ENCODE measurements around the gene NPC1.

Gene NPC1

DNA sequence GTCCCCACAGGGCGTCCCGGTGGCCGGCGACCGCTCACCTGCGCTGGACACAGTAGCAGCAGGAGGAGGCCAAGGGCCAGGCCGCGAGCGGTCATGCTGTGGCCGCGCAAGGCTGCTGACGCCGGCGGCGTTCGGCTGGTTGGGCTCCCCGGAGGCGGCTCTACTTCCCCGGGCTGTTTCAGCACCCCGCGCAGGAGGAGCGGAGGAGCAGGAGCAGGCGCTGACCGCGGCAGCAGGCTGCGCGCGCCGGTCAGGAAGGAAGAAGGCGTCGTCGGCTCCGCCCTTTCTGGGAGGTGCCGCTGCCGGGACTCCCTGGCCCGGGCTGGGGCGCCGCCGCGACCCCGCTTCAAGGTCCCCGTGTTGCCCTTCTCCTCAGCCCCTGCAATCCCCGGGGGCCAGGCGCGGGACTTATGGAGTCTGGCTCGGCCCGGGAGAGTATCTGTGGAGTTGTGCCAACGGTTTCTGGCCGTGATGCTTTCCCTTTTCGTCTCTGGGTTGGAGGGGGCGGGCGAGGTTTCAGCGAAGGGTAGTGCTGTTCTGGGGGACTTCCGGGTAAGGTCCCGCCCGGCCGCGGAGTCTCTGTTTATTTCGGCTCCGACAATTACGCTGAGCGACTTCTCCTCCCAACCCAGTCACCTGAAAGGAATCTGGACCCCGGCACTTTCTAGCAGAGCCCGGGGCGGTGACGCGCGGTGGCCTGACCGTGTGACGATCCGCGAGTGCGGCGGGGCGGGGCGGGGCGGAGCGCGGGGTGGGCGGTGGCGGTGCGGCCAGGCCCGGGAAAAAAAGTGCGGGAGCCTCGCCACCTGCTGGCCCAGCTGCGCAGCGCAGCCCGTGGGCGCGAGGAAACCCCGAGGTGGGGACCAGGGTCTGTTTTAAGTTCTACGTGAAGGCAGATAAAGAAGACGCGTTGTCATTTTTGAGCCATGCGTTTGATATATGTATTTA is at the start of gene NPC1:
TSS of gene NPC1 (minus strand) at position 258 of the 948 bp plus-strand sequence. CDS start at position 95, 163 bp downstream.
- H3K9me3 ChIP-seq (ENCODE audit: insufficient read depth, low read depth, low read length): no peaks in the 10 kb centered on the region
- peaks cover 6% of the 10 kb centered on the region; the same call in 1 of the 2 replicates for H3K4me1 ChIP-seq (ENCODE audit: insufficient read depth, low read length)
- H3K4me3 ChIP-seq (ENCODE audit: low read length): peak within 1 kb of the TSS; percentile 97
- no peaks in the 10 kb centered on the region for H3K36me3 ChIP-seq (ENCODE audit: insufficient read depth, low read depth, low read length)
- H3K27ac ChIP-seq (ENCODE audit: low read length): peak within 1 kb of the TSS; percentile 99
- H3K9ac ChIP-seq (ENCODE audit: low read depth, low read length): peak within 1 kb of the TSS; percentile 97
- peaks cover 9% of the 10 kb centered on the region; the same call in 1 of the 2 replicates for H3K27me3 ChIP-seq (ENCODE audit: insufficient read depth, low read length)

DNA sequence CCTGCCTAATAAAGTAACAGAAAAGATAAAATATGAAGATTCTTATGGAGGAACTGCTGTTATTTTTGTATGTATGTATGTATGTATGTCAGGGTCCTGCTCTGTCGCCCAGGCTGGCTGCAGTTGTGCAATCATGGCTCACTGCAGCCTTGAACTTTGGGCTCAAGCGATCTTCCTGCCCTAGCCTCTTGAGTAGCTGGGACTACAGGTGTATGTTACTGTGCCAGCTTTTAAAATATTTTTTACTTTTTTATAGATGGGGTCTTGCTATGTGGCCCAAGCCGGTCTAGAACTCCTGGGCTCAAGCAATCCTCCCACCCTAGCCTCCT is 49.7 kb upstream of the NPC1 start:
- no peaks in the 10 kb centered on the region for H3K36me3 ChIP-seq (ENCODE audit: insufficient read depth, low read depth, low read length)
- peaks cover 5% of the 10 kb centered on the region; the same call in 1 of the 2 replicates for H3K4me1 ChIP-seq (ENCODE audit: insufficient read depth, low read length)
- no peak overlapping the region for H3K27ac ChIP-seq (ENCODE audit: low read length)
- H3K27me3 ChIP-seq (ENCODE audit: insufficient read depth, low read length): no peaks in the 10 kb centered on the region
- no peak overlapping the region for H3K9ac ChIP-seq (ENCODE audit: low read depth, low read length)
- H3K9me3 ChIP-seq (ENCODE audit: insufficient read depth, low read depth, low read length): no peaks in the 10 kb centered on the region
- no peak overlapping the region for H3K4me3 ChIP-seq (ENCODE audit: low read length)

DNA sequence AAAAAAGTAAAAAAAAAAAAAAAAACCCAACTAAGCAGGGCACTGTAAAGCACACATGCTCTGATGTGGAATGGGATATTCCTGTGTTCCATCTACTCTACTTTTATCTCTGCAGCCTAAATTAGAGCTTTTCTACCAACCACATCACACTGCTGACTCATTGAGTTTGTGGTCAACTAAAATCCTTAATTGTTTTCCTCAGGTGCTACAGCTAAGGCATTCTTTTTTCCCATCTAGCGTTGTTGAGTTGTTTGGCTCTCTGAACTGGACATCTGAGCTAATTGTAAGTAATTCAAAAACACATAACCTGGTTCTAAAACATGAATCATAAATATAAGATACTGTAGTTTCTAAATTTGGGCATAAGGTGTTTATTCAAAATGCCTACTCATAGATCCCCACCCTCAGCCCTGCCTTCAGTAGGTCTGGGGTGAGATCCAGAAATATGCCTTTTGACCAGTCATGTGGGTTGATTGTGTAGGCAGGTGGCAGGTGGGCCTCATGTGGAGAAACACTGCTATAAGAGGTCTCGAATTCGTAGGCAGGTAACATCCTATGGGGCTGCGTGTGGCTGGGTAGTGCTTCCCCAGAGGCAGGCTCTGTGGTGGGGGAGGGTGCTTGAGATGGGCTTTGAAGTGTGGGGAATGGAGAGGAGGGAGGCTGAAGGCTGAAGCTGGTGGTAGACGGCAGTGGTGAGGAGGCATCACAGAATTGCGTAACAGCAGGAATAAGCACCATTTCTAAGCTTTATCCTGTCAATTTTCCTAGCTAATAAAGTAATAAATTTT is 49.2 kb upstream of the NPC1 start:
- Histone ChIP-seq H3K4me1 (ENCODE audit: insufficient read depth, low read length) (peaks cover 5% of the 10 kb centered on the region; the same call in 1 of the 2 replicates), H3K36me3 (ENCODE audit: insufficient read depth, low read depth, low read length) (no peaks in the 10 kb centered on the region), H3K27me3 (ENCODE audit: insufficient read depth, low read length) (no peaks in the 10 kb centered on the region), H3K4me3 (ENCODE audit: low read length) (no peak overlapping the region), H3K9me3 (ENCODE audit: insufficient read depth, low read depth, low read length) (no peaks in the 10 kb centered on the region), H3K27ac (ENCODE audit: low read length) (no peak overlapping the region), H3K9ac (ENCODE audit: low read depth, low read length) (no peak overlapping the region)

DNA sequence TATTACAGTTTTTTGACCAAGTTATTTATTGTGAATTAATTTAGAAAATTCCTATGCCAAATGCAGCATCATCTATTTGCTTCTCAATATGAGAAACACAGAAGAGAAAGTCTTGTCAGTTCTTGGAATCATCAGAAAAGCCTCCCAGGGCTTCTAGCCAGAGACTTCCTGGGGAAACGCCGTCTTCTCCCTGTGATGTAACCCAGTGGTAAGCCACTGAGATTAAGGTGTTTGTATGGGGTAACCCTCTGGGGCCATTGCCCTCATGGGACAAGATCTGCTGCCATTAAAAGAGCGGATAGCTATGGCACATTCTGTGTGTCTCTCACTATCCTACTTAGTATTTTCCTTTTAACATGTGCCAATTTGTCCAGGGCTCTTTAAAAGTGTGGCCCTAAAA is 48.4 kb upstream of the NPC1 start:
- peaks cover 5% of the 10 kb centered on the region; the same call in 1 of the 2 replicates for H3K4me1 ChIP-seq (ENCODE audit: insufficient read depth, low read length)

DNA sequence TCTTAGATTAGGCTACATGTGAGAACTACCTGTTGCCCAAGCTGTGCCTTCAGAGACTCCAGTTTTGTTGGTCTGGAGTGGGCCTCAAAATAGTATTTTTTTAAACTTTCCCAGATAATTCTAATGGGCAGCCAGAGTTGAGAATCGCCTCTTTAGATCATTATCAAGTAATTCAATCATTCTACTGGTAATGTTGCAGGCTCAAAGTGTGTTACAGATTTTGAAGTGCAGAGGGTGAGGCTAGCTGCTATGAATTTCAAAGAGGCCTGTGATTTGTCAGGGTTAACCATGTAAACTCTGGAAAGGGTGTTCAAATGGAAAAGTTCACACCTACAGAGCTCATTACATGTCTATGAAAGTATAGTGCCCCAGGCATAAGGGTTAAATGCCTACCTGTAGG is 46.3 kb upstream of the NPC1 start:
- Histone ChIP-seq H3K27ac (ENCODE audit: low read length) (no peak overlapping the region), H3K27me3 (ENCODE audit: insufficient read depth, low read length) (no peaks in the 10 kb centered on the region), H3K9me3 (ENCODE audit: insufficient read depth, low read depth, low read length) (no peaks in the 10 kb centered on the region), H3K9ac (ENCODE audit: low read depth, low read length) (no peak overlapping the region), H3K36me3 (ENCODE audit: insufficient read depth, low read depth, low read length) (no peaks in the 10 kb centered on the region), H3K4me3 (ENCODE audit: low read length) (no peak overlapping the region), H3K4me1 (ENCODE audit: insufficient read depth, low read length) (peaks cover 5% of the 10 kb centered on the region; the same call in 1 of the 2 replicates)

More for the DNA sequence above, 48.4 kb upstream of the NPC1 start:
- H3K27ac ChIP-seq (ENCODE audit: low read length): no peak overlapping the region
- no peak overlapping the region for H3K4me3 ChIP-seq (ENCODE audit: low read length)
- H3K9me3 ChIP-seq (ENCODE audit: insufficient read depth, low read depth, low read length): no peaks in the 10 kb centered on the region
- no peak overlapping the region for H3K9ac ChIP-seq (ENCODE audit: low read depth, low read length)
- H3K27me3 ChIP-seq (ENCODE audit: insufficient read depth, low read length): no peaks in the 10 kb centered on the region
- H3K36me3 ChIP-seq (ENCODE audit: insufficient read depth, low read depth, low read length): no peaks in the 10 kb centered on the region

DNA sequence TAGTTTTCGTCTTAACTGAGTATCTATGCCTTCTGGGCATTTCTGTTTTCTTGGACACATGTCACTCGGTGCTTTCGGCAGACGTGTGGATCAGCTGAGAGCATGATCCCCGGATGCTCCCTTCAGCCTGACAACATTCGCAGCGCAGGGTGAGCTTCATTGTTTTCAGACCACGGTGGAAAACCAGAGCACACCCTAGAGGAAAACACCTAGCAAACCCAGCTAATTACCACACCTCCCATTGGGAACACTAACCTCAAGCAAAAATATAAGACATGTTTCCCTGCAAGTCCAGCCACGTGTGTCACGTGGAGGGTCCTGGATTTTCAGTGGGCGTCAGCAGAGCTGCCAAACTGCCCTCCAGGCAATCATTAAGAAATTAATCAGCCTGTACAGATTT is 45.4 kb upstream of the NPC1 start:
- no peak overlapping the region for H3K27ac ChIP-seq (ENCODE audit: low read length)
- no peak overlapping the region for H3K9ac ChIP-seq (ENCODE audit: low read depth, low read length)
- no peaks in the 10 kb centered on the region for H3K36me3 ChIP-seq (ENCODE audit: insufficient read depth, low read depth, low read length)
- H3K4me1 ChIP-seq (ENCODE audit: insufficient read depth, low read length): peaks cover 5% of the 10 kb centered on the region; the same call in 1 of the 2 replicates
- no peaks in the 10 kb centered on the region for H3K9me3 ChIP-seq (ENCODE audit: insufficient read depth, low read depth, low read length)
- no peak overlapping the region for H3K4me3 ChIP-seq (ENCODE audit: low read length)
- H3K27me3 ChIP-seq (ENCODE audit: insufficient read depth, low read length): no peaks in the 10 kb centered on the region

DNA sequence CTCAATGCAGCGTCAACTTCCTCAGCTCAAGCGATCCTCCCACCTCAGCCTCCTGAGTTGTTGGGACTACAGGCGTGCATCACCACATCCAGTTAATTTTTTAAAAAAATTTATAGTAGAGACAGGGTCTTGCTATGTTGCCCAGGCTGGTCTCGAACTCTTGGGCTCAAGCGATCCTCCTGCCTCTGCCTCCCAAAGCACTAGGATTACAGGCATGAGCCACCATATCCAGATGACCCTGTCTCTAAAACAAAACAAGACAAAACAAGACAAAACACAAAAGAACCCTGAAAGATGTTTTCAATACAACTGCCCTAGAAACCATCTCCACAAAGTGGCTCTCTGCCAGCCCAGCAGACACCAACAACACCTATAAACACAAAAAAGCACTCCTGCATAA is 45.0 kb upstream of the NPC1 start:
- no peaks in the 10 kb centered on the region for H3K27me3 ChIP-seq (ENCODE audit: insufficient read depth, low read length)
- H3K4me3 ChIP-seq (ENCODE audit: low read length): no peak overlapping the region
- no peak overlapping the region for H3K9ac ChIP-seq (ENCODE audit: low read depth, low read length)
- H3K36me3 ChIP-seq (ENCODE audit: insufficient read depth, low read depth, low read length): no peaks in the 10 kb centered on the region
- H3K9me3 ChIP-seq (ENCODE audit: insufficient read depth, low read depth, low read length): no peaks in the 10 kb centered on the region
- H3K4me1 ChIP-seq (ENCODE audit: insufficient read depth, low read length): peaks cover 5% of the 10 kb centered on the region; the same call in 1 of the 2 replicates
- no peak overlapping the region for H3K27ac ChIP-seq (ENCODE audit: low read length)

DNA sequence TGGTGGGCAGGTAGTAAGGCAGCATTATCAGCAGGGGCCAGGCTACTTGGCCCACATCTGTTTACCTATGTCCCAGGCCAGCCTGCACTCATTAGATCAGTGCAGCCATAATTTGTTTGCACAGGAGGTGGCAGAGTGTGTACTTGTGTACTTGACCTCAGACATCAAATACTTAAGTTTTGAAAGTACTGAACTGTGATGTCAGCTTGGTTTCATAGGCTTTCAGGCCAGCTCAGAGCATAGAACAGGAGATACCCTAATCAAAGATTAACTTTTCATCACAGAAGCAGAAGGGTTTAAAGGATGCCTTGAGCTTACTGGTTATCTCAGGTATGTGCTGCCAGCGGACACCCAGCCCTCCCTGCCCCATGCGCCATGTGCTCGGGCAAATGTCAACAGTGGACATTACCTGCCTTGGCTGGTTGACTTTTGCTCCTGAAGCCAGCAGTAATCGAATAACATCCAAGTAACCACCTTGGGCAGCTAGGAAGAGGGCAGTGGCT is 43.2 kb upstream of the NPC1 start:
- H3K4me3 ChIP-seq (ENCODE audit: low read length): no peak overlapping the region
- H3K27ac ChIP-seq (ENCODE audit: low read length): no peak overlapping the region
- H3K36me3 ChIP-seq (ENCODE audit: insufficient read depth, low read depth, low read length): no peaks in the 10 kb centered on the region
- H3K4me1 ChIP-seq (ENCODE audit: insufficient read depth, low read length): no peaks in the 10 kb centered on the region
- no peaks in the 10 kb centered on the region for H3K27me3 ChIP-seq (ENCODE audit: insufficient read depth, low read length)
- no peaks in the 10 kb centered on the region for H3K9me3 ChIP-seq (ENCODE audit: insufficient read depth, low read depth, low read length)
- H3K9ac ChIP-seq (ENCODE audit: low read depth, low read length): no peak overlapping the region

DNA sequence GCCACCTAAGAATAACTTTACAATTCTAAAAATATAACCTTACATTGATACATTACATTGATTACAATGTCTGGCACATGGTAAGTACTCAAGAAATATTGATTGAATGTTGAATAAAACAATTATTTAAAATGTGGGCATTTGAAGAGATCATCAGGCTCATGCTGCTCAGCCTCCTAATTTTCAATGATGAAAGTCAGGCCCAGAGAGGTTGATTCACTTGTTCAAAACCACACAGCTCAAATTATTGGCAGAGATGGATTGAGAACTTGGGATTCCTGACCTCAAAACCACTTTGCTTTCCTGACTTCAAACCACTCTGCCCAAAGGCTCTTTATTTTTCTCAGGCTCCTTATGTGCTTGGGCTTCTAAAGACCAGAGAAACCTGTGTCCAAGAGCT is 41.7 kb upstream of the NPC1 start:
- H3K9me3 ChIP-seq (ENCODE audit: insufficient read depth, low read depth, low read length): no peaks in the 10 kb centered on the region
- H3K36me3 ChIP-seq (ENCODE audit: insufficient read depth, low read depth, low read length): no peaks in the 10 kb centered on the region
- H3K9ac ChIP-seq (ENCODE audit: low read depth, low read length): no peak overlapping the region
- H3K4me1 ChIP-seq (ENCODE audit: insufficient read depth, low read length): no peaks in the 10 kb centered on the region
- no peak overlapping the region for H3K27ac ChIP-seq (ENCODE audit: low read length)
- H3K27me3 ChIP-seq (ENCODE audit: insufficient read depth, low read length): no peaks in the 10 kb centered on the region
- no peak overlapping the region for H3K4me3 ChIP-seq (ENCODE audit: low read length)

DNA sequence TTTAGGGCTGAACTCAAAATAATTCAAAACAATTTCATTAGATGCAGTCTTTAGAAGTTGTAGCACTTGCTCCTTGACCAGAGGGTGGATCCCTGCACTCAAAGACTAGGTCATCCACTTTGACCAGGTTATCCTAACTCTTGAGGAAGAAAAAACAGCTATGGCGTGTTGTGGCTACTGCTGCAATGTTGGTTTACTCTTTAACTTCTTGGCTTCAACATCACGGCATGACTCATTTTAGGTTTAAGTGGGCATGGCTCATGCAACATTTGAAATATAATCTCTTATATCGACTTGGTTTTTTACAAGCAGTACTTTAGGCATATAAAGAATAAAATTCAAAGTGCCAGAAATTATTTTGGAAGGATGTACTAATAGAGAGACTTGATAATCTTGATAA is 41.0 kb upstream of the NPC1 start:
- no peak overlapping the region for H3K9ac ChIP-seq (ENCODE audit: low read depth, low read length)
- no peaks in the 10 kb centered on the region for H3K4me1 ChIP-seq (ENCODE audit: insufficient read depth, low read length)
- H3K4me3 ChIP-seq (ENCODE audit: low read length): no peak overlapping the region
- H3K27ac ChIP-seq (ENCODE audit: low read length): no peak overlapping the region
- H3K9me3 ChIP-seq (ENCODE audit: insufficient read depth, low read depth, low read length): no peaks in the 10 kb centered on the region
- no peaks in the 10 kb centered on the region for H3K36me3 ChIP-seq (ENCODE audit: insufficient read depth, low read depth, low read length)
- no peaks in the 10 kb centered on the region for H3K27me3 ChIP-seq (ENCODE audit: insufficient read depth, low read length)

DNA sequence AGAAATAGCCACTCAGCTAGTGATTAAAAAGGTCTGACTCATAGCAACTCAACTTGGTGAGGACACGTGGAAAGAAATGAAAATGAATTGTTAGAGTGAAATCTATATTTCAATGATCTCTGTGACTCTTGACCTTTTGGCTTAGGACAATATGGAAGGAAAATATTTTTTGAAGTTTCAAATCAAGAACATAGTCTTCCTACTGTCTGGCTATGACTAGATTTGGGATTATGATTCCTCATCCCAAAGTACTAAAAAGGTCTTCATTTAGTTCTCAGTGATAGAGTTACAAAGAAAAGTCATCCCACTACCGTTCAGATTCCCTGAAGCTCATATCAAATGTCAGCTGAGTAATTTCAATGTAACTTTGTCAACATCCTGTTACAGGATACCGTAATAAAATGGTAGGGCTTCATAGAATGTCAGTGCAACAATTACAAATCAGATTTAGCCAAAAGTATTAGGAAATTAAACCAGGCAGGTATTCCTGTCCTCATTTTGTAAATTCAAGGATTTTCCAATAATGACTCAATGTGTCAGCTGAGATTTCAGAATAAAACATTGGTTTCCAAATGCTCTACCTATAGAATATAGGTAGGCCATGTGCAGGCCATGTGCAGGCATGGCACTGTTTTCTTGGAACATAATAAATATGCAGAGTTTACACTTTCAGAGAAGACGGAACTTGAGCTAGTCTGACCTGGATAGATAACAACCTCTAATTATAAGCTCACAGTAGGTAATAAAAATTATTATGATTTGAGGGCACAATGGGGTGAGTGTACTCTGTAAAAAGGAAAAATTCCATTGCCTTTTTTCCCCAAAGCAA is 40.4 kb upstream of the NPC1 start:
- H3K4me3 ChIP-seq (ENCODE audit: low read length): no peak overlapping the region
- no peak overlapping the region for H3K27ac ChIP-seq (ENCODE audit: low read length)
- H3K36me3 ChIP-seq (ENCODE audit: insufficient read depth, low read depth, low read length): no peaks in the 10 kb centered on the region
- H3K9ac ChIP-seq (ENCODE audit: low read depth, low read length): no peak overlapping the region
- H3K9me3 ChIP-seq (ENCODE audit: insufficient read depth, low read depth, low read length): no peaks in the 10 kb centered on the region
- H3K4me1 ChIP-seq (ENCODE audit: insufficient read depth, low read length): no peaks in the 10 kb centered on the region
- peaks cover 5% of the 10 kb centered on the region for H3K27me3 ChIP-seq (ENCODE audit: insufficient read depth, low read length)

Measured in iPS-20b (cell line).